ENCODE results near the gene LPAR3. TPM values are rescaled to one million over a fixed set of nuclear protein-coding genes. Genes with fewer than 3 reads are reported as not detected.
"Not testable (repeated sequence)": the region's sequence is repeated elsewhere in the genome, so short reads cannot be mapped to it uniquely, and the experiment has no call there.

The LPAR3 gene, protein sequence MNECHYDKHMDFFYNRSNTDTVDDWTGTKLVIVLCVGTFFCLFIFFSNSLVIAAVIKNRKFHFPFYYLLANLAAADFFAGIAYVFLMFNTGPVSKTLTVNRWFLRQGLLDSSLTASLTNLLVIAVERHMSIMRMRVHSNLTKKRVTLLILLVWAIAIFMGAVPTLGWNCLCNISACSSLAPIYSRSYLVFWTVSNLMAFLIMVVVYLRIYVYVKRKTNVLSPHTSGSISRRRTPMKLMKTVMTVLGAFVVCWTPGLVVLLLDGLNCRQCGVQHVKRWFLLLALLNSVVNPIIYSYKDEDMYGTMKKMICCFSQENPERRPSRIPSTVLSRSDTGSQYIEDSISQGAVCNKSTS
- total RNA-seq (2014; rRNA removed; shearing (Covaris generic)) = 0.27 TPM in 1 of 2 replicates, not detected in the other

DNA sequence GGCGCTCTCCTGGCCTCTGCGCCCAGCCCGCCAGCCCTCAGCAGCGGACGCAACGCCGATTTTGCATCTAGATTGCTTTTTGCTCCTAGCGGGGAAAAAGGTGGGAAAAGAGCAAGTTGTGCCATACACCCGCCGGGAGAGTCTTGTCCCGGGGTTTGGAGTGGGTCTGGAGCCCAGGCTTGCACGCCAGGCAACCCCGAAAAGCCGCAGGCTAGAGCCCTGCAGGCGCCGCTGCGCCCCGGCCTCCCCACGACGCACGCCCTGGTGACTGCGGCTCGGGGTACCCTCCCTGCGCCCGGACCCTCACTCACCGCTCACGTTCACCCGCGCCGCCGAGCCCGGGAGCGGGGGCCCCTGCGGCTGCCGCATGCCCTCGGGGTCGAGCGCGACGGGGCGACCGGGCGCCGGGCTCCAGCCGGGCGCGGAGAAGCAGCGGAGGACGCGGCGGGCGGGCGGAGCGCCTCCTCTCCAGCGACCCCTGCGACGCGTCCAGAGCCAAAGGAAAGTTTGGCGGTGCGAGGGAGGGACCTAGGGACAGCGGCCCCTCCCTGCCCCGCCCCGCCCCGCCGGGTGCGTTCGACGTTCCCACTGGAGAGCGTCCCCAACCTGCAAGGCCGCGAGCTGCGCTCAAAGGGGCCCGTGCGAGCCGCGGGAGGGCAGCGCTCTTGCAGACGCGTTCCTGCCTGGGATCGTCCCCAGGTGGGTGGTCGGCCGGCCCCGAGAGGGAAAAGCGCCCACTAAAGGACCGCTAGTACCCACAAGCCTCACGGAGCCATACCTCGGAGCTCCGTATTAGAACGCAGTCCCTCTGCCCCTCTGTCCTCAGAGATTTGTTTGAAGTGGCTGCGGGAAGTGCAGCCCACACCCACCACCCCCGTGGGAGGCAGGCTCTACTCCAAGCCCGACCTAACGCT is at the start of gene LPAR3:
Gene LPAR3, minus strand, starts transcription at position 502 of the 914 bp plus-strand sequence. CDS start 27,086 bp downstream, outside the sequence.
- DNase-seq (ENCODE audit: low spot score) = no peak

DNA sequence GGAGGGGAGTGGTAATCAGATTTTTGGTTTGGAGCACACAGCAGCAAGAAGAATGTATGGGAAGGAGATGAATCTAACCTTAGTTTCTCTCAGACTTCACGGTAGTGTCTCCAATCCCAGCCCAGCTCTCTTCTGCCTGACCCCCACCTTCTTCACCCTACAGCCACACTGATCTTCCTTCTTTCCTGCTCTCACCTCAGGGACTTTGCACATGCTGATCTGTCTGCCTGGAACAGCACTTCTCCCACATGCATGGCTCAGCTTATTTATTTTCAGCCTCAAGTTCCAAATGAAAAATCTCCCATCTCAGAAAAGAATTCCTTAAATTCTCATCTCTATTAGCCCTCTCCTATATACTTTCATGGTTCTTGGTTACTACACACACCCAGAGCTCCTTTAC is 48.8 kb upstream of the LPAR3 start:
- DNase-seq (ENCODE audit: low spot score) = no peak

DNA sequence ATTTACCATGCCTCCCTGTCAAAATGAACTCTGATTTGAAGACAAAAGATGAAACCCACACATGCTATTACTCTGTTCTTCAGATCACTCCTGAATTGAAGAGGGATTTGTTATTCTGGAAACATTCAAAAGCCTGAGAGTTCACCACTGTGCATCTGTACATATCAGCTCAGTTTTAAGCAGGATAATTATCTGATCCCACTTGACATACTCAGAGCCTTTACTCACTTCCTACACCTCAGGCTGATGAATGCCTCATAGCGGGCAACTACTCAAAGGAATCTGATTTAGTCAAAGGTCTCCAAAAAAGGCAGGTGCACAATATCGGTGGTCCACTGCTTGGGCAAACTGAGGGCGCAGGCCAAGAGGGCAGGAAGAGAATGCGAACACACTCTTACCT is 47.5 kb upstream of the LPAR3 start:
- no peak for DNase-seq (ENCODE audit: low spot score)

DNA sequence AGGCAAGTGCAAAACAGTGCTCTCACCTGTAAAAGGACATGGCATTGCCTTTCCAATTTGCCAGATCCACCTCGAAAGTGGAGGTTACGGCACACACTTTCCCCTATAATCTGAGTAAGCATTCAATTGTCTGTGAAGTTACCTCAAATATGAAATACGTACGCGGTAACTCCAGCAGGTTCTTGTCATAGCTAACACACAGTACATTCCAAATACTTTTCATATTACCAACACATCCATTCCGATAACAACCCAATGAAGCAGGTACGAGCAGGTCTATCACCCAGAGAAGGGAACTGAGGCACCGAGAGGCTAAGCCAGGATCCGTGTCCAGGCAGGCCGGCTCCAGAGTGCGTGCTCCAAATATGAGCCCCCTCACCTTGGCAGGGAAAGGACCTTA is 46.8 kb upstream of the LPAR3 start:
- DNase-seq (ENCODE audit: low spot score) = no peak

DNA sequence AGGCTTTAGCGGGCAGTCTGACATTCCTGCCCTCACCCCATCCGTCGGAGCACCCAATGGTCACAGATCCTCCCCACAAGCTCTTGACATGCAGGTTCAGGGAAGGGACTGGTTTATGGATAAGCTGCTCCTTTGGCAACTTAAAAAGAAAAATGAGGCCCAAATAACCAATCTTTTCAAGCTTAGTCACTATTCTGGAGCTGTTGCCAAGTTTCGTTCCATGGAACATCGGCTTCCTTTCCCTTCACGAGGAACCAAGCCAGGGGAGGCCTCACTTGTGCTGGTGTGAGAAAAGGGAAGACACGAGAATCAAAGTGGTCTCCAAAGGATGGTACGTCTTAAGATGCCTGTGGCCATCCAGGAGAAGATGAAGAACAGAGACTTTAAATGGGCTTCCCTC is 46.1 kb upstream of the LPAR3 start:
- no peak for DNase-seq (ENCODE audit: low spot score)

DNA sequence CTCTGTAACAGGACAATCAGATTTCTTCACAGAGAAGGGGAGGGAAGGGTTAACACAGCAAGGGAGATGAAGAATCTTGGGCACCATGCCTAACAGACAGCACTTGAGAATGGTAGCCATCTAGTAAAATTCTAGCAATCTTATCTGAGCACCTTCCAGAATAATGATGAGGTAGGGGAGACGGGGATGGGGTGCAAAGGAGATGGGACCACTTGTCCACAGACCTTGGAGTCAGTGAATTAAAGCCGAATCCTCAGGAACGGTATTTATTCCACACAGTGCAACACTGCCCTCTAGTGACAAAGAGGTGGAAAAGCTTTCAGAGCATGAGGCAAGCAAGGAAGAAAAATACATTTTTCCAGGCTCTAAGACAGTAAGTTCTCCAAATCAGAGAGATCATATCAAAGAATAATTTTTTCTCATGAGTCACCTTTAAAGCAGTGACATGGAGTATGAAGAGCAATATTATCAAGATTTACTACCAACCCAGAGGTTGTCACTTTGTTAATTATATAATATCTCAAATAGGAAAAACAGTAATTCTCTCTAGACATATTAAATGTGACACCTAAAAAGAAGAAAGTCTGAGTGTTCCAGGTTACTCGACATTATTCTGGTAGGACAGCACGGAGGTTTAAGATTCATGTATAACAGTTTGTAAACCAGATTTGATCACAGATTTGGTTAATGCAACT is 43.3 kb upstream of the LPAR3 start:
- DNase-seq (ENCODE audit: low spot score) = peak; percentile 49

DNA sequence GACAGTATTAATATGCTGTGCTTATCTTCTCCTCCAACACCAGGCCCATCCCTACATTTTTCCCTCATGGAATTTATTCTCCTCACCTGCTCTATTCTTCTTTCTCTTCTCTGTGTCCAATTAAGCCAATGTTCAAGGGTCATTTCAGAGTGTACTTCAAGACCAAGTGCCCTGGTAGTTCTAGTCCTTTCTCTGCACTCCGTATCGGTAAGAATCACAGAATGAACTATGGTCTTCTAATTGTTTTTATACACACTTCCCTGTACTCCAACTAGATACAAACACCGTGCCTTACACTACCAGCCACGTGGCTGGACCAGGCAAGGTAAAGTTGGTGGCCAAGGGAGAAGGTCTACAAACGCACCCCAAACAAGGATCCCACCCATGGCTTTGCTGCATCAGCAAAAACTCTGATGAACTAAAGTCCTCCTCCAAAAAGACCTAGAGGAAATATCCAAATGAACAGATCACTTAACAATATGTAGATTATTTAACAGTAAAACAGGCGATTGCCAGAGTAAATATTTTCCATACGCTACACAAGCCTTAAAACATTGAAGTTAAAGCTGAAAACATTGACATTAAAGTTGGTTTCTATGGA is 40.1 kb upstream of the LPAR3 start:
- DNase-seq (ENCODE audit: low spot score) = no peak

DNA sequence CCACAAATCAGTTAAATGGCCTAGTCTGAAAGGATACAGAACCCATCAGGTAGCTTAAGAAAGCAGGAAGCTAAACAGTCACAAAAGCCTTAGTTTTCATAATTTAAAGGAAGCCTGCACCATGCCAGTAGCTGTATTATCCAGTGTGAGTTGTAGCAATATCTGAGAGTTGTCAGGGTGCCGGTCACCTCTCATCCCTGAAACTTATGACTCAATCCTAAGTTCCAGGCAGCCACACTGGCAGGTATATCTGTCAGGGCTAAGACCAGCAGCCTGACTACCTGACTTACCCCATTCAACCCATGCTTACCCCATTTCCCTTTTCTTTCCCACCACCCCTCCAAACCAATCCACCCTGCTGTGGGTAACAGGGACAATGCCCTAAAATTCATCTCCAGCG is 37.8 kb upstream of the LPAR3 start:
- DNase-seq (ENCODE audit: low spot score) = no peak

DNA sequence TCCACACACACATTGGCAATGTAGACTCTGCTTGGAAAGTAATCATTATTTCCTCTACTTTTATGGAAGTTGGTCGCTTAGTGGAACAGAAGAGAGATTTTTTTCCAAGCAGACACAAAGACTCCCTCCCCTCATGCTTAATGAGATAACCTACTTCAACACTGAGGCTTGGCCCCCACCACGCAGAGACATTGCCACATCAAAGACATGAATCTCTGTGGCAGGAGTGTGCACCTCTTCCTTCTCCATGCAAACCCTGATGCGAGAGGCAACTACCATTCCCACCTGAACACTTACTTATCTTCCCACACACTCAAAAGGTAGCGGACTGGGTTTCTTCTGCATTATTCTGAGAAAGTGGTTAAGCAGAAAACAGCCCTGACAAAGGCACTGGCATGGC is 37.3 kb upstream of the LPAR3 start:
- no peak for DNase-seq (ENCODE audit: low spot score)

DNA sequence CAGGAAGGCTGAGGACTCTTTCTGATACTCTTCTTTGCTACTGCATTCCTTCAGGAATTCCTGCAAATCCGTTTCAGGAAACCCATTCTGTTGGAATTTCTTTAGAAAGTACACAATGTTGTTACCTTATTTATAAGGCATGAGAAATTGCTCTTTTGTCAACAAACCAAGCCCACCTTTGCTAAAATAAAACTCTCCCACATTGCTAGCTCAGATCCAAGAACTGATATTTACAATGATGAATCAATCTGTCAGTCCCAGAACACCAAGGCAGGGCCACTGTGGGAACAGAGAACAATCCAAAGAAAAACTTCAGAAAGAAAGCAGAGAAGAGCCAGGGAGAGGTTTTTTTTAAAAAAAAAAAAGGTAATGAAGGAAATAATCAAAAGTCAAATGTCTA is 36.6 kb upstream of the LPAR3 start:
- no peak for DNase-seq (ENCODE audit: low spot score)

DNA sequence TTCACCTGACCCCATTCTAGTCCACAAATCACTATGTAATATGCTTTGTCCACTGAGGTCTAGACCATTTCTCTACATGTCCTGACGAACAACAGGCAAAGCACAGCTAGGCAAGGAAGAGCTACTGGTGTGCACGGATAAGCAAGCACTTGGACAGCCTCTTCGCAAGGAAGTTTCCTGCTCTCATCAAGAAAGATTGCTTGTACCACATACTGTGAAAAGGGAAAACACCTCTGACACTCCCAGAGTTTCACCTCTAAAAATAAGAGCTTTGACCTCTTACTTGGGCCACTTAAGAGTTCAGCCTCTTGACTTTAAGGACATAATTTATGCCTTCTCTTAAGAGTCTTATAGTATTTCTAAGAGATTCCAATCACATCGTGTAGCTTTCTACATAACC is 36.0 kb upstream of the LPAR3 start:
- no peak for DNase-seq (ENCODE audit: low spot score)

DNA sequence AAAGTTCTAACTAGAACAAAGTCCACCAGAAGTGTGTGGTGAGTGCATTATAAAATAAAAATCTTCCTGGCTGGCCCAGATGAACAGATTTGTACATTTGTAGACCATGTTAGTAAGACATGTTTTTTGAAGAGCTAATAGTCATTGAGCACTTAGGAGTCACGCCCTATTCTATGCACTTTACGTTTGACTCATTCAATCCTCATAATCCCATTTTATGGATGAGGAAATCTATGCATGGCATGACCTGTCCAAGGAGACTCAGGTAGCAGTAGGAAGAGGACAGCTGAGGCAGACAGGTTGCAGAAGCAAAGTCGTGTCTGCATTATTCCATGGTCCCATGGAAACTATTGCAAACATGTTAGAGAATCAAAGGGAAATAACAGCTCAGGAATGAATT is 30.3 kb upstream of the LPAR3 start:
- no peak for DNase-seq (ENCODE audit: low spot score)

DNA sequence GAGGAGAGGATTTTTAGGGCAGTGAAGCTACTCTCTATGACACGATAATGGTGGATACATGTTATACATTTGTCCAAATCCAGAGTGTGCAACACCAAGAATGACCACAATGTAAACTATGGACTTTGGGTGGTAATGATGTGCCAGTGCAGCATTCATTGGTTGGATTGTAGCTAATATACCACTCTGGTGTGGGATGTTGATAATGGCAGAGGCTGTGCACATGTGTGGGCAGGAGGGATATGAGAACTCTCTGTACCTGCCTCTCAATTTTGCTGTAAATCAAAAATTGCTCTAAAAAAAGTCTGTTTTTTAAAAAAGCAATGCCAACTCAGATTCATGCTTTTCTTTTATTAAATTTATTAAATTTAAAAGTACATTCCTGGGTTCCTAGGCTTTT is 27.2 kb upstream of the LPAR3 start:
- DNase-seq (ENCODE audit: low spot score) = no peak

DNA sequence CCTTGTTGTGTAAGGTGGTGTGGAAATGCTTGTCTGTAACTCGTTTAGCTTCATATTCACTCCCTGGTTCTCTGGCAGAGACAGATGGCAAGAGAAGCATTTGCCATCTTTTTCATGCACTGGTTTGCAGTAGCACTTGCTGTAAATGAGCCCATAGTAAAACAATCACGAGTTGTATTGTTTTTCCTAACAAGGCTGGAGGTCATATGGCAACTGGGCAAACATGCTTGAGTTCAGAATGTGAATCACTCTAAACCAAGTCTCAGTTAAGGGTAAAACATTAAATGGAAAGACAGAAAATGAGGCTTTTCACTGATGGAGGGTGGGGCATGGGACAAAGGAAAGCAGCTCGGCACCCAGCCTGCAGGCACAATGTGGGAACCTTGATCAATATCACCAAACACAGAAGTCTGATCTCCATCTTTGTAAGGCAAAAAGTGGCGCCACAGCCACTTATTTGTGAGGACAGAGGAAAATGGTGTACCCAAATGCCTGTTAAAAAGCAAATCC is 26.5 kb upstream of the LPAR3 start:
- no peak for DNase-seq (ENCODE audit: low spot score)

DNA sequence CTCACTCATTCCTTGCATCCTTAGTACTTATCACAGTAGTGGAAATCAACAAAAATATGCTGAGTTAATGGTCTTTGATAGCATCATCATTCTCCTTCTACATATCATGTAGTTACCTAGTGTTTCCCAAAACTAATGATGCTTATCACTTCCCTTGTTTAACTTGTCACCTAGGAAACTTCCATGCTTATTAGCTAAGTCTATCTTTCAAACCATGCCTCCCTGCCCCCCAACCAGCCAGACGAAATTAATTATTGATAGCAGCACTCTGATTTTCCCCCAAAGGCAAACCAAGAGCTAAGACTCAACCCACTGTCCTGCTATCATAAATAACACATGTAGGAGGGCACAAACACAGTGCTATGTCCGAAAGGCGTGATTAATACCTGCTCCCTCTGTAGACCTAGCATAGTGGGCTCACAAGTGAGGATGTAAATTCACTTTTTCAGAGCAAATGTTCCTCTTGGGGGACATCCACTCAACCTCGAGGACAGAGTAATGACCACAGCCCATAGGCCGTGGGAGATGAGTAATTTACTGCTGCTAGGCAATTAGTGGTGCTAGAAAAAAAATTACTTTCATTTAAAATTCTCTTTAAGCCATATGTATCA is 25.8 kb upstream of the LPAR3 start:
- DNase-seq (ENCODE audit: low spot score) = no peak

DNA sequence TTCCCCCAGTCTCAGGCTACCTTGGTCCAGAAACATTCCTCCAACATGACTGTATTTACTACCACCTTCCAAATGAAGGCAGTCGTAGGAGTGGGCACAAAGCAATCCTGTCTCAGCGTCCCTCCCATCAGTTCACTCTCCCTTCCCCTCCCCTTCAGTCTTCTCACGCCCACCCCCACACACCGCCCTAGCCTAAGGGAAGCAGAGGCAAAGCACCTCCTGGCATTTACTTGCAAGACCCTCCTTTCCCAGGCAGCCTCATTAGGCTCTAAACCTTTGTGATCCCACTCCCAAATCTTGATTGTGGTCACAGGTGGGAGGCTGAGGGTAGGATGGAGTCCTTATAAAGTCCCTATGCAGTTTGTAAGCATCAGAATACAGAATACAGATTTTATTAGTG is 23.9 kb upstream of the LPAR3 start:
- DNase-seq (ENCODE audit: low spot score) = no peak

DNA sequence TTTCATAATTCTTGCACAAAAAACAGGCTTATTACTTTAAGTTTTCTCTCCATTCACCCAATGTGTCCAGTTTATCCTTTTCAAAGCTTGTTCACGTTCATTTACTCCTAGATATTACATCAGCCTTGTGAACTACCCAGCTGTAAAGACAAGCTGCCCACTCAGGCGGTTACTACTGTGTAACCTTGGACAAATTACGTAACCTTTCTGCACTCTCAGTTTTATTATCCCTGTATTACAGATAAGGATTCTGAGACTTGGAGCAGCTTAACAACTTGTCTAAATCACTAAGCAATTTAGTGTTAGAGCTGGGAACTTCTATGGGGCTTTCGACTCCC is 20.5 kb upstream of the LPAR3 start:
- DNase-seq (ENCODE audit: low spot score) = peak; percentile 17

DNA sequence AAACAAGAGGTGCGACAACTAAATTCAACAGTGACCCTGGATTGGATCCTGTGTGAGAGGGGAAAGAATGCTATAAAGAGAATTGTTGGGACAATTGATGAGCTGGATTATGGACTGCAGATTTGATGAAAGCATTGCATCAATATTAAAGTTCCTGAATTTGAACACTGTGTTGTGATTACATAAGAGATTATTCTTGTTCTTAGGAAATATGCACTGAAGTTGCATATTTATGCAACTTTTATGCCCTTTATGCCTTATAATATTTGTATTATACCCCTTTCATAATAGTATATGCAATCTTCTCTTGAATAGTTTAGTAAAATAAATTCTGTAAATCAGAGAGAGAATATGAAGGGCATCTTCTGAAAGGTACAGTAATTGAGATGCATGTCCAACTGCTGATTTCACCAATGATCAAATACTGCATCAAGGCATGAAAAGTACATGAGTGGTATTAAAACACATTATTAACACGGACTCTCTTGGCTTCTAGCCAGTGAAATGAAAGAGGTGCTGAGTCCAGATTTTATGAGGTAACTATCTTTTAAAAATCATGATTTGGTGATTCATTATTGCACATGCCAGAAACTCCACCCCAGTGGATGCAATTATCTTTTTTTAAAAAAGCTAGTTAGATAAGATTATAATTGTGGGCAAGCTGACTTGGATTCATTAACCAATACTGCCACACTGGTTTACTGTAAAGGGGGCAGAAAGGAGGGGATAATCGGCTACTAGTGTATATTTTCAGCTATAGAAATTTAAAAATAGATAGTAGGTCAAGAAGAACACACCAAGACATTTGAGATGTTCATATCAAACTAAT is 19.9 kb upstream of the LPAR3 start:
- no peak for DNase-seq (ENCODE audit: low spot score)

DNA sequence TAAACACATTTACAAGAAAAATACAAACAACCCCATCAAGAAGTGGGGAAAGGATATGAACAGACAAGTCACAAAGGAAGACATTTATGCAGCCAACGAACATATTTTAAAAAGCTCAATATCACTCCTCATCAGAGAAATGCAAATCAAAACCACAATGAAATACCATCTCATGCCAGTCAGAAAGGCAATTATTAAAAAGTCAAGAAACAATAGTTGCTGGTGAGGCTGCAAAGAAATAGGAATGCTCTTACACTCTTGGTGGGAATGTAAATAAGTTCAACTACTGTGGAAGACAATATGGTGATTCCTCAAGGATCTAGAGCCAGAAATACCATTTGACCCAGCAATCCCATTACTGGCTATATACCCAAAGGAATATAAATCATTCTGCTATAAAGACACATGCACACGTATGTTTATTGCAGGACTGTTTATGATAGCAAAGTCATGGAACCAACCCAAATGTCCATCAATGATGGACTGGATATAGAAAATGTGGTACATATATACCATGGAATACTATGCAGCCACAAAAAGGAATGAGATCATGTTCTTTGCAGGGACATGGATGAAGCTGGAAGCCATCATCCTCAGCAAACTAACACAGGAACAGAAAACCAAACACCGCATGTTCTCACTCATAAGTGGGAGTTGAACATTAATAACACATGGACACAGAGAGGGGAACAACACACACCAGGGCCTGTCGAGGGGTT is 15.9 kb upstream of the LPAR3 start:
- not testable (repeated sequence) for DNase-seq (ENCODE audit: low spot score)

Data from H4 (cell line).